Kasumi-1 (cell line): Measurements from ENCODE around the gene MBOAT2.

Experiments
- DNase-seq, 2 experiments: peaks; one replicate each; lab custom pipeline; 2025; lab: John Stamatoyannopoulos, UW

Gene MBOAT2

GRCh38 chr2:8821276-8822217 lies 181.9 kb downstream of the MBOAT2 start:
- DNase-seq: peak; percentile 45 to 64

GRCh38 chr2:8819948-8820347 lies 183.5 kb downstream of the MBOAT2 start:
- no peak for DNase-seq

DNA sequence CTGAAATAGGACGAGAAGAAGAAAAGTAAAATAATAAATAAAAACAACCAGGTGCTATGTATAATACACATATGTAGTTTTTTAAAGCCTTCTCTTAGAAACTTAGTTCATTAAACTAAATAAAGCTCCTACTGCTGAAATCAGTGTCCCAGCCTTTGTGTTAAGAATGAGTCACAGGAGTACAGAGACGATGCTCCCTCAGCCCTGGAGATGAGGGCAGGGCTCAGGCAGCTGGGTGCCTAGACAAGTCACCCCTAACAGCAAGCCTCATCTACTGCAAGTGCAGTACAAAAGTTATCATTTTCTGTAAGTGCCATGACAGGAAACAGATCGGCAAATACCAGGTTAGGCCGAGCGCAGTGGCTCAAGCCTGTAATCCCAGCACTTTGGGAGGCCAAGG lies 184.3 kb downstream of the MBOAT2 start:
- DNase-seq: no peak

GRCh38 chr2:8817221-8817620 lies 186.3 kb downstream of the MBOAT2 start:
- DNase-seq: no peak

GRCh38 chr2:8806885-8807704 lies 196.4 kb downstream of the MBOAT2 start:
- DNase-seq: no peak

- no peak for DNase-seq
These were observed 197.9 kb downstream of the MBOAT2 start for GRCh38 chr2:8805278-8806210.

- peak; percentile 6 to 38 for DNase-seq
These were observed 199.7 kb downstream of the MBOAT2 start for GRCh38 chr2:8803658-8804379.

- no peak for DNase-seq
These were observed 200.7 kb downstream of the MBOAT2 start for GRCh38 chr2:8802741-8803140.
